Measurements from ENCODE around the gene COG3. TPM values are rescaled to one million over a fixed set of nuclear protein-coding genes. Genes with fewer than 3 reads are reported as not detected.

The COG3 gene
- total RNA-seq, 2 donors from 2014 or later, result 20.3 to 36.3 TPM

DNA sequence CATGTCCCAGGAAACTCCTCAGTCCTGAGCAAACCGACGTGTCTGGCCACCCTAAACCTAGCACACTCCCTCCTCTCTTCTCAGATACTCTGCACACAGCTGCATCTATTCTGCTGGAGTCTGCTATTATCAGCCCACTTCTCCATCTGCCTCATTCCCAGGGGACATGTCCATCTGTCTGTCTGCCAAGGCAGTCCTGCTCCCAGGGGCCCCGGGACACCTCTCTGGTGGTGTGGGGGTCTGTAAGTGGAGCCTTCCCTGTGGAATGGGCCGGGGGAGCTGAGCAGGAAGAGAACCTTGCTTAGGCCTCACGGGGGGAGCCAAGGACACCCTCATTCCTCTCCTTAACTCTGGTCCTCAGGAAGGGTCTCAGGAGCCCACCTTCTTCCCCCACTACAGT, 78.1 kb downstream of the COG3 start:
- H3K9me3 ChIP-seq, result no peaks in the 10 kb centered on the region
- no peaks in the 10 kb centered on the region for H3K36me3 ChIP-seq
- no peak overlapping the region for H3K4me3 ChIP-seq
- DNase-seq (ENCODE audit: low spot score) (no peak), ATAC-seq (ENCODE audit: insufficient number of reproducible peaks, low FRiP score, low read depth) (no peak)
- no peak overlapping the region for H3K27ac ChIP-seq
- H3K27me3 ChIP-seq (replicated peaks; ENCODE audit: insufficient read depth), result no peaks in the 10 kb centered on the region
- TF ChIP-seq, protein P1, sequence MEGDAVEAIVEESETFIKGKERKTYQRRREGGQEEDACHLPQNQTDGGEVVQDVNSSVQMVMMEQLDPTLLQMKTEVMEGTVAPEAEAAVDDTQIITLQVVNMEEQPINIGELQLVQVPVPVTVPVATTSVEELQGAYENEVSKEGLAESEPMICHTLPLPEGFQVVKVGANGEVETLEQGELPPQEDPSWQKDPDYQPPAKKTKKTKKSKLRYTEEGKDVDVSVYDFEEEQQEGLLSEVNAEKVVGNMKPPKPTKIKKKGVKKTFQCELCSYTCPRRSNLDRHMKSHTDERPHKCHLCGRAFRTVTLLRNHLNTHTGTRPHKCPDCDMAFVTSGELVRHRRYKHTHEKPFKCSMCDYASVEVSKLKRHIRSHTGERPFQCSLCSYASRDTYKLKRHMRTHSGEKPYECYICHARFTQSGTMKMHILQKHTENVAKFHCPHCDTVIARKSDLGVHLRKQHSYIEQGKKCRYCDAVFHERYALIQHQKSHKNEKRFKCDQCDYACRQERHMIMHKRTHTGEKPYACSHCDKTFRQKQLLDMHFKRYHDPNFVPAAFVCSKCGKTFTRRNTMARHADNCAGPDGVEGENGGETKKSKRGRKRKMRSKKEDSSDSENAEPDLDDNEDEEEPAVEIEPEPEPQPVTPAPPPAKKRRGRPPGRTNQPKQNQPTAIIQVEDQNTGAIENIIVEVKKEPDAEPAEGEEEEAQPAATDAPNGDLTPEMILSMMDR (IDR thresholded peaks at IDR 0.05), result no peak
- no peaks in the 10 kb centered on the region for H3K4me1 ChIP-seq (ENCODE audit: control insufficient read depth in 1 of 2, low read depth in 2 of 2)

DNA sequence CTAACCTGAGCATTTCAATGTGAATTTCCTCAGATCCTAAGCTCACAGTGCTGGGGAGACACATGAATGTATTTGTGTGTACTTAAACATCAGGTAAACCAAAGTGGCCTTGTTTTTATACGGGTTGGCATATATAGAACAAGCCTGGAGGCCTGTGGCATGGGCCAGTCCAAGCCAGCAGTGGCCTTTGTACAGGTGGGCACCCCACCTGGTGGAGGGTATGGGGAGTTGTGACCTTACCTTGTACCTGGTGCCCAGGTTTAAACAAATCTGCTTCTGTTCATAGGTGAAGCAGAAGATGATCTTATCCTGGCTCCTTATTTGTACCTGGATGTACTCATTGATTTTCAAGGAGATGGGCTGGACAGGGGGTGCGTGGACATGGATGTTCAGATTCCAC, 79.8 kb downstream of the COG3 start:
- H3K36me3 ChIP-seq, result no peaks in the 10 kb centered on the region
- H3K27me3 ChIP-seq (replicated peaks; ENCODE audit: insufficient read depth), result no peaks in the 10 kb centered on the region
- DNase-seq (ENCODE audit: low spot score), result no peak
- H3K27ac ChIP-seq, result no peak overlapping the region
- no peak for ATAC-seq (ENCODE audit: insufficient number of reproducible peaks, low FRiP score, low read depth)
- no peak overlapping the region for H3K4me3 ChIP-seq
- TF ChIP-seq, protein P1 (IDR thresholded peaks at IDR 0.05), result no peak
- no peaks in the 10 kb centered on the region for H3K9me3 ChIP-seq
- no peaks in the 10 kb centered on the region for H3K4me1 ChIP-seq (ENCODE audit: control insufficient read depth in 1 of 2, low read depth in 2 of 2)

DNA sequence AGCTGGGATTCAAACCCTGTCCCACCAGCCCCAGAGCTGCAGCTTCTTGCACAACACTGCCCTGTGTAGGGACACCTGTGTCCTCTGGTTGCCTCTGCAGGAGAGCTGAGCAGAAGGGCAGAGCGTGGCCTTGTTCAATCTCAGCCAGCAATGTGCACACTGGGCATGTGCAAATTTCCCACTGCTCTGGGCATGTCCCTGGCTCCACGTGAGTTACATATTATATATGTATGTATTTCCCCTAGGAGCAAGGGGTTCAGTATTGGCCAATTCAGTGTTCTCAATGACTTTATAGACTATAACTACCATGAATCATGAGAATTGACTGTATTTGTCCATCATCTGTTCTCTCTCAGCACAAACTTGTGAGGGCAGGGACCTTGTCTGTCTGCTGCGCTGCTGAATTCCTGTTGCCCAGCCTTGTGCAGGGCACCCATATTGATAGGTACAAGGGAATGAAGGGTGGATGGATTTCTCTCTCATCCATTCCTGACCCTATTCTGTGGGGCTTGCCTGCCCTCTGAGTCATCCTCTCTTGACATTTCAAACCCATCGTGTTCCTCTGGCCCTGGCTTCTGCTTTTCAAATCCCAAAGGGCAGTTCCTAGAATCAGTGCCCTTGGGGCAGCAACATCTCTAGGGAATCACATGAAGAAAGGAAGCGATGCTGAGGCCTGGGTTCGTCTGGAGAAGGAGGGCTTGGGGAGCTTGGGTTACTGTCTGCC, 81.1 kb downstream of the COG3 start:
- no peaks in the 10 kb centered on the region for H3K27me3 ChIP-seq (replicated peaks; ENCODE audit: insufficient read depth)
- H3K9me3 ChIP-seq, result no peaks in the 10 kb centered on the region
- no peak for ATAC-seq (ENCODE audit: insufficient number of reproducible peaks, low FRiP score, low read depth)
- no peaks in the 10 kb centered on the region for H3K4me1 ChIP-seq (ENCODE audit: control insufficient read depth in 1 of 2, low read depth in 2 of 2)
- H3K36me3 ChIP-seq, result no peaks in the 10 kb centered on the region
- DNase-seq (ENCODE audit: low spot score), result no peak
- H3K27ac ChIP-seq, result no peak overlapping the region
- H3K4me3 ChIP-seq, result no peak overlapping the region
- TF ChIP-seq, protein P1 (IDR thresholded peaks at IDR 0.05), result no peak

DNA sequence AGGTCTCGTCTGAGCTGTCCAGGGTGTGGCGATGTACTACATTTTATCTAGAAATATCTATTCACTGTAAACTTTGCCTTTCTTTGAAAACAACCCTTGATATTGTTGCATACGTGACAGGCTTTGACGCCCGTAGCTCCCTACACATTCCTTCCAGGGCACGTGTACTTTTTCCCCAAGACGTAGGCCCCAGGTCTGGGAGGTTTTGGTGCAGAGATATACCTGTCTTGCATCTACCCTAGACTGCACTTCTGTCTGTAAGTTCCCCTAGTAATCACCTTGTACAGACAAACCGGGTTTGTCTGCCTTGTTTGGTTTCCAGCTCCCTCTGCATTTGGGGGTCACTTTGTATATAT, 81.6 kb downstream of the COG3 start:
- no peak for DNase-seq (ENCODE audit: low spot score)
- TF ChIP-seq, protein P1 (IDR thresholded peaks at IDR 0.05), result no peak
- ATAC-seq (ENCODE audit: insufficient number of reproducible peaks, low FRiP score, low read depth), result no peak
- Histone ChIP-seq H3K4me1 (ENCODE audit: control insufficient read depth in 1 of 2, low read depth in 2 of 2) (no peaks in the 10 kb centered on the region), H3K27me3 (replicated peaks; ENCODE audit: insufficient read depth) (no peaks in the 10 kb centered on the region), H3K4me3 (no peak overlapping the region), H3K9me3 (no peaks in the 10 kb centered on the region), H3K36me3 (no peaks in the 10 kb centered on the region), H3K27ac (no peak overlapping the region)

DNA sequence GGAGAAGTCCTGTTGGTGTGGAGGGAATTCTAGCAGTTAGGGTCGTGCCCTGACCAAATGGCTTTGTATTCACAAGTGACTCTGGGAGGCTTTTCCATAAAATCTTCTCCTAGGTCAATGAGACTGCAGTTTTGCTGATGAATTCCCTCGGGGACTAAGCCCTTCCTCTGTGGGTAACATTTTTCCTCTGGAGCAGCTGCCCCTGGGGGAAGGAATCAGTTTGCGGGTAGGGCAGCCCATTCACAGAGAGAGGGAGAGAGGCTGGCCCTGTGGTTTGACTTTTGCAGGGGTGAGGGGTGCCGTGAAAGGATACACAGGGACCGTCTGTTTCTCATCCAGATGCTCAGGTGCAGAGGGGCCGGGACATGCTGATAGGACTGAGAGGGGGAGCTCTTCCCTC, 83.5 kb downstream of the COG3 start:
- no peak overlapping the region for H3K4me3 ChIP-seq
- H3K27ac ChIP-seq, result no peak overlapping the region
- TF ChIP-seq, protein P1 (IDR thresholded peaks at IDR 0.05), result no peak
- DNase-seq (ENCODE audit: low spot score) (no peak), ATAC-seq (ENCODE audit: insufficient number of reproducible peaks, low FRiP score, low read depth) (no peak)
- no peaks in the 10 kb centered on the region for H3K36me3 ChIP-seq
- no peaks in the 10 kb centered on the region for H3K27me3 ChIP-seq (replicated peaks; ENCODE audit: insufficient read depth)
- H3K9me3 ChIP-seq, result no peaks in the 10 kb centered on the region
- no peaks in the 10 kb centered on the region for H3K4me1 ChIP-seq (ENCODE audit: control insufficient read depth in 1 of 2, low read depth in 2 of 2)

All from thoracic aorta (tissue), 2 donors.